Left ventricle myocardium inferior (tissue), 1 donor: ENCODE results near the gene GYS1. TPM values are rescaled to one million over a fixed set of nuclear protein-coding genes. Genes with fewer than 3 reads are reported as not detected.

Experiments
- DNase-seq: peaks from one replicate; pipeline ENCODE4 v3.0.0-alpha.2; 2020
- H3K27ac ChIP-seq: fragments of 200-600 bp; replicated peaks from 2 replicates; pipeline ENCODE4 v1.8.0; 2021
- H3K27me3 ChIP-seq: fragments of 200-600 bp; 2 replicates; pipeline ENCODE4 v1.8.0; 2021; ENCODE audit warnings: low read depth
- H3K36me3 ChIP-seq: fragments of 200-600 bp; 2 replicates; pipeline ENCODE4 v1.8.0; 2021
- H3K4me1 ChIP-seq: fragments of 200-600 bp; 2 replicates; pipeline ENCODE4 v1.8.0; 2021
- H3K4me3 ChIP-seq: fragments of 200-600 bp; 2 replicates; pipeline ENCODE4 v1.8.0; 2021; ENCODE audit warnings: mild to moderate bottlenecking, moderate library complexity
- H3K9me3 ChIP-seq: fragments of 200-600 bp; replicated peaks from 2 replicates; pipeline ENCODE4 v1.8.0; 2021
- CTCF ChIP-seq: fragments of 200-600 bp; IDR thresholded peaks from 2 replicates; pipeline ENCODE4 v1.8.0; 2021; ENCODE audit warnings: antibody characterized with exemption, mild to moderate bottlenecking, borderline replicate concordance
- intact Hi-C: fragments of 100-400 bp; cut with micrococcal nuclease; formaldehyde crosslinking; loops from one replicate; pipeline ENCODE4 v1.11.0; 2022
- total RNA-seq: library from RNA; stranded (reverse); fragmentation: NEBNext Ultra II Directional; extraction: Animal tissue kit (Norgen Biotek cat#: 25700); gene quantifications from one replicate; pipeline ENCODE4 v1.2.1, GENCODE V29; 2021
- donor health status: DM: no; HTN: yes; CAD: no; lungs with severe emphysema.

GYS1 gene
- total RNA-seq, 1 donor from 2014 or later = 138 TPM

- Histone ChIP-seq H3K4me1 (peaks cover 19% of the 10 kb centered on the region), H3K9me3 (no peaks in the 10 kb centered on the region), H3K27ac (no peak overlapping the region), H3K4me3 (no peak overlapping the region), H3K36me3 (no peaks in the 10 kb centered on the region), H3K27me3 (no peaks in the 10 kb centered on the region)
- no peak for TF ChIP-seq CTCF
- DNase-seq = no peak
- intact Hi-C loops = loop anchor here (10.0 kb wide), 1 partner anchor 46 kb away; the partner anchor contains the start of gene NUCB1
Observed at GRCh38 chr19:48950830-48951519, 42.1 kb downstream of the GYS1 start.

GRCh38 chr19:48950159-48950558, 43.0 kb downstream of the GYS1 start:
- no peak overlapping the region for H3K27ac ChIP-seq

GRCh38 chr19:48947258-48947542, 45.9 kb downstream of the GYS1 start:
- Histone ChIP-seq H3K27me3 (no peaks in the 10 kb centered on the region), H3K9me3 (no peaks in the 10 kb centered on the region), H3K4me1 (no peaks in the 10 kb centered on the region), H3K36me3 (no peaks in the 10 kb centered on the region), H3K4me3 (no peak overlapping the region), H3K27ac (no peak overlapping the region)
- intact Hi-C loops = no loop called here
- DNase-seq = no peak
- no peak for TF ChIP-seq CTCF

More at GRCh38 chr19:48950159-48950558, 43.0 kb downstream of the GYS1 start:
- no peaks in the 10 kb centered on the region for H3K36me3 ChIP-seq
- no peaks in the 10 kb centered on the region for H3K27me3 ChIP-seq
- peaks cover 11% of the 10 kb centered on the region for H3K4me1 ChIP-seq
- no peak for DNase-seq
- H3K9me3 ChIP-seq = no peaks in the 10 kb centered on the region
- intact Hi-C loops = loop anchor here (10.0 kb wide), 1 partner anchor 45 kb away; the partner anchor contains the start of gene NUCB1
- no peak for TF ChIP-seq CTCF
- H3K4me3 ChIP-seq = no peak overlapping the region

GRCh38 chr19:48946463-48947257, 46.4 kb downstream of the GYS1 start:
- H3K9me3 ChIP-seq = no peaks in the 10 kb centered on the region
- no peak for TF ChIP-seq CTCF
- H3K27me3 ChIP-seq = no peaks in the 10 kb centered on the region
- DNase-seq = no peak
- H3K27ac ChIP-seq = no peak overlapping the region
- intact Hi-C loops = no loop called here
- no peaks in the 10 kb centered on the region for H3K36me3 ChIP-seq
- H3K4me3 ChIP-seq = no peak overlapping the region
- no peaks in the 10 kb centered on the region for H3K4me1 ChIP-seq

- TF ChIP-seq CTCF = no peak
- Histone ChIP-seq H3K27ac (no peak overlapping the region), H3K36me3 (no peaks in the 10 kb centered on the region), H3K4me3 (no peak overlapping the region), H3K9me3 (peaks cover 5% of the 10 kb centered on the region), H3K27me3 (no peaks in the 10 kb centered on the region), H3K4me1 (no peaks in the 10 kb centered on the region)
- intact Hi-C loops = no loop called here
- no peak for DNase-seq
Observed at GRCh38 chr19:48945817-48946216, 47.3 kb downstream of the GYS1 start.
